ENCODE results near the gene MCTP1. TPM values are rescaled to one million over a fixed set of nuclear protein-coding genes. Genes with fewer than 3 reads are reported as not detected.

The MCTP1 gene
- total and polyA plus RNA-seq, 10 of the 15 experiments (the other 5 are each of a cell fraction or from before 2014, with no cell fraction given), result 12.6 to 45.9 (median 18.8) TPM

- TF ChIP-seq STAT1 (conservative IDR thresholded peaks at IDR 0.05) (no peak), ZNF207 (IDR thresholded peaks at IDR 0.05; ENCODE audit: borderline replicate concordance) (0 out of 2 replicates have a peak, but pooled peaks have one; percentile 65)
Measured at GRCh38 chr5:95087816-95088317, 197.0 kb downstream of the MCTP1 start (continued).

GRCh38 chr5:95086927-95087815, 197.7 kb downstream of the MCTP1 start:
- Histone ChIP-seq H3K9me3 (replicated peaks; ENCODE audit: control insufficient read depth, insufficient read depth, low read length) (no peaks in the 10 kb centered on the region), H2AFZ (ENCODE audit: control insufficient read depth, low read depth, low read length) (peak overlapping the region; percentile 90), H4K20me1 (ENCODE audit: control insufficient read depth, insufficient read depth) (no peaks in the 10 kb centered on the region), H3K79me2 (ENCODE audit: control insufficient read depth, insufficient read depth, low read length) (no peaks in the 10 kb centered on the region), H3K36me3 (ENCODE audit: control insufficient read depth in 2 of 2, insufficient read depth in 2 of 2, low read length in 1 of 2) (no peaks in the 10 kb centered on the region), H3K4me1 (ENCODE audit: control insufficient read depth, insufficient read depth, low read length) (peaks cover 16% of the 10 kb centered on the region), H3K4me2 (ENCODE audit: control insufficient read depth, insufficient read depth) (peak overlapping the region; percentile 94), H3K4me3 (peak overlapping the region; percentile 20; the same call in 1 of the 2 replicates), H3K27ac (ENCODE audit: control insufficient read depth, insufficient read depth) (peak overlapping the region; percentile 88), H3K9ac (ENCODE audit: control insufficient read depth, insufficient read depth, low read length) (peak overlapping the region; percentile 63), H3K27me3 (replicated peaks in 1 of 2; ENCODE audit: control insufficient read depth in 2 of 2, insufficient read depth in 2 of 2, low read length in 1 of 2) (no peaks in the 10 kb centered on the region)
- SMC1A ChIA-PET (ENCODE audit: uncharacterized antibody, unreplicated experiment), result interaction anchor here (0.5 to 2.2 kb wide), 26 partner anchors 8 to 1287 kb away, joined by 3 to 28 read pairs (median 5); no protein-coding TSS in a partner anchor
- WGBS (ENCODE audit: insufficient coverage, insufficient replicate concordance, low lambda C conversion rate, missing lambda C conversion rate), result 6% methylated on average over 6 of the region's 6 CpGs
- DNase-seq (ENCODE audit: low read depth, low spot score) (no peak), ATAC-seq (peak; percentile 75), FAIRE-seq (no peak)
- BruUV-seq (replicated peaks), result TSS peak; percentile 76
- POLR2A ChIA-PET, result interaction anchor here (0.6 to 2.0 kb wide), 7 partner anchors 9 to 649 kb away, joined by 3 to 16 read pairs (median 6); no protein-coding TSS in a partner anchor
- in situ Hi-C loops (cut with MboI), result no loop called here
- intact Hi-C loops (cut with micrococcal nuclease; ENCODE audit: unreplicated experiment), result loop anchor here (10.0 kb wide), 1 partner anchor 638 kb away; no protein-coding TSS in a partner anchor
- CTCF ChIA-PET, result interaction anchor here (0.7 to 2.1 kb wide), 14 partner anchors 8 to 180 kb away, joined by 3 to 16 read pairs (median 4); no protein-coding TSS in a partner anchor
- RAD21 ChIA-PET (ENCODE audit: unreplicated experiment), result interaction anchor here (0.6 to 2.1 kb wide), 18 partner anchors 10 to 1523 kb away, joined by 3 to 46 read pairs (median 4); no protein-coding TSS in a partner anchor
- TF ChIP-seq MTA3 (IDR thresholded peaks at IDR 0.05; ENCODE audit: borderline replicate concordance, low read length), result no peak
- TF ChIP-seq RAD51 (IDR thresholded peaks at IDR 0.05), result 0 out of 2 replicates have a peak, but pooled peaks have one; percentile 16
- TF ChIP-seq MEF2B (IDR thresholded peaks at IDR 0.05; ENCODE audit: partially characterized antibody, poor library complexity, severe bottlenecking), result no peak
- no peak for TF ChIP-seq STAT1 (conservative IDR thresholded peaks at IDR 0.05)
- 0 out of 2 replicates have a peak, but pooled peaks have one; percentile 1 for TF ChIP-seq CBFB (IDR thresholded peaks at IDR 0.05; ENCODE audit: low read depth)
- TF ChIP-seq NBN (IDR thresholded peaks at IDR 0.05), result 0 out of 2 replicates have a peak, but pooled peaks have one; percentile 22
- no peak for TF ChIP-seq ATF7 (IDR thresholded peaks at IDR 0.05; ENCODE audit: low read depth)
- TF ChIP-seq CREB1 (IDR thresholded peaks at IDR 0.05; ENCODE audit: low read depth), result 0 out of 2 replicates have a peak, but pooled peaks have one; percentile 36
- 0 out of 2 replicates have a peak, but pooled peaks have one; percentile 21 for TF ChIP-seq MEF2A (IDR thresholded peaks at IDR 0.05; ENCODE audit: insufficient read depth, low read depth, low read length)
- no peak for TF ChIP-seq POU2F2 (IDR thresholded peaks at IDR 0.05; ENCODE audit: borderline replicate concordance, low read depth, low read length)
- 0 out of 2 replicates have a peak, but pooled peaks have one; percentile 7 for TF ChIP-seq MAX (IDR thresholded peaks at IDR 0.05; ENCODE audit: low read depth, low read length)
- peak; percentile 15; the same call in 1 of the 2 replicates for TF ChIP-seq SPI1 (IDR thresholded peaks at IDR 0.05; ENCODE audit: borderline replicate concordance, insufficient read depth, low read depth, low read length)
- no peak for TF ChIP-seq BACH1 (IDR thresholded peaks at IDR 0.05; ENCODE audit: borderline replicate concordance)
- no peak for TF ChIP-seq KAT2A (conservative IDR thresholded peaks at IDR 0.05; ENCODE audit: control insufficient read depth, low read depth, low read length)
- peak; percentile 32; the same call in 1 of the 2 replicates for TF ChIP-seq RUNX3 (IDR thresholded peaks at IDR 0.05; ENCODE audit: low read length)
- no peak for TF ChIP-seq ATF2 (IDR thresholded peaks at IDR 0.05; ENCODE audit: low read length)

Measured in GM12878 (cell line).